DMS 273 (cell line): ENCODE data around the gene INPP4B.
"Not testable (repeated sequence)": the region's sequence is repeated elsewhere in the genome, so short reads cannot be mapped to it uniquely, and the experiment has no call there.

Experiments used
- DNase-seq: peaks from one replicate; lab custom pipeline; 2025; ENCODE audit not compliant: unreplicated experiment; lab: John Stamatoyannopoulos, UW

Gene INPP4B

GRCh38 chr4:142416711-142417275, 429.3 kb downstream of the INPP4B start:
- no peak for DNase-seq

DNA sequence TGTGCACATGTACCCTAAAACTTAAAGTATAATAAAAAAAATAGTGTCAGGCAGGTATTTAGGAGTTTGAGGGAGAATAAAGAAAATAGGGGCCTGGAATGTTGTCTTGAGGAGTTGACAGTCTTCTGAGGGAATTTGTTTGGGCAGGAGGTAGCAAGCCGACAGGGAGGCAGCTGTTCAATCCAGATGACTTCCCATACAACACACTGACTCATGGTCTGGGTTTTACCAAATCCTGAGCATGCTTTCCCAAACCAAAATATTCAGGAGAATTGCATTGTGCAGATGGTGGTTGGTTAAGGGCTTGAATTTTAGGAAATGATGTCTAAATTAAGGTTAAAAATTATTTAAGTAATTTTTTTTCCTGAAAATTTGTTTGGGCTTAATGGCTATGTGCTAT, 430.0 kb downstream of the INPP4B start:
- DNase-seq = no peak

DNA sequence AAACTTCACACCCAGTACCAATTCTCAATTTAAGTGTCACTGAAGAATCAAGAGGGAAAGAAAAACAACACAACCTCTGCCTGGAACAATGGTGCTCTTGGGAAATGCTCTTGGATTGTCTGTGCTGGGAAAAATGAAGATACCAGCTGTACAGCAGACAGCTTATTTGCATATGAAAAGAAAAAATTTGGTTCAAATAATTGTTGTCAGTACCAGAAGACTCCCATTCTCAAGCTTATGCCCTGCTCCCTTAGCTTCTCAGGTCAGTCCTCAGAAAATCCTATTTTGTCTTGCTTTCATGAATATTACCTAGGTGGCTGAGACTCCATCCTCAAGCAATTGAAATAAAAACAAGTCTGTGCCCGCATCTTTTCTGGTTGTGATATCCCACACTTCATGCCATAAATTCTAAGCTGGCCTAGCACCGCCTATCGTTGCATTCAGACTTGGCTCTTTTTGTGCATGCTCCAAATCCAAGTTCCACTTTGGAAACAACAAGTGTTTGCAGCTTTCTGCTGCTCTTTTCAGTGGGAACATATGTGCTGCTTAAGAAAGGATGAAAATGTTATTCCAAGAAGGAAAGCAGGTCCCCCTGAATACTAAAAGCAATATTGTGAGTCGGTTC, 431.6 kb downstream of the INPP4B start:
- DNase-seq = no peak

DNA sequence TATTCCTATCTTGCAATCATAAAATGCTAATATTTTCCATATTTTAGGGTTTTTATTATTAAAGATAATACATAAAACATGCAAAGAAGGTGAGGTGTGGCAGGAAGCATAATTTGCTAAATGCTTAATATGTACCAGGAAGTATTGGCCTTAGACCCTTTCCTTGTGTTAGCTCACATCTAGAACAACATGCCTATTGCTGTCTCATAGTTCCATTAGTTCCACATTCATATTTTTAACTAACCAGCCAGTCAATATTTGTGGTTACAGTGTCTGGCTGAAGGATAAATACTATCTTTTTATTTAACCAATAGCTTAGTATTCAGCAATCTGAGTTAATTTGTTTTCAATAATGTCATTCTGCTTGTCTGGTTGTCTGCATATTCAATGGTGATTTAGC, 432.6 kb downstream of the INPP4B start:
- DNase-seq = no peak

- no peak for DNase-seq
Measured at GRCh38 chr4:142411993-142412392, 434.1 kb downstream of the INPP4B start.

- no peak for DNase-seq
Measured at GRCh38 chr4:142408003-142408441, 438.1 kb downstream of the INPP4B start.

GRCh38 chr4:142407596-142407995, 438.5 kb downstream of the INPP4B start:
- DNase-seq = no peak

DNA sequence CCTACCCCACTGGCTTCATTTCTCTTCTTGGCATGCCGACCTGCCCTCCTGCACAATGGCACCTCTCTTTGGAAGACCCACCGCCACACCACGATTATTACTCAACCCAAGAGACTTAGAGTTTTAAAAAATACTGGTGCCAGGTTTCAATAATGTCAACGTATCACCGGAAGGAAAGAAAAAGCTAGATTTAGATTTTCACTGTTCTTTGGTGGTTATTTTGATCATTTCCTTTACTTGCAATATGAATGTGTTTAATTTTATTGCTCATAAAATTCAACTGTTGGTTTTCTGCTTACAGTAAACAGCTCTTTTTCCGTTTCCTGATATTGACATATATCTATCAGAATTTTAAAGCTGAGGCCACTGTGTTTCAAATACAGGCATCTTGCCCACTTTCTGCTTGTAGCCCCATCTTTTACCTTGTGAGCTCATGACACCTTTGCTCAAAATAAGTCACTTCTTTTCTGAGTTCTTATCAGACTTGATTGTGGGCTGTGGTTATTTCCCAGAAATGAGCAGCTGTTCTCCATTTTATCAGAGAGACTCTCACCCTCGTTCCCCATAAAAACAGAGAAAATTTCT, 439.1 kb downstream of the INPP4B start:
- no peak for DNase-seq

- no peak for DNase-seq
Measured at GRCh38 chr4:142406499-142406835, 439.6 kb downstream of the INPP4B start.

DNA sequence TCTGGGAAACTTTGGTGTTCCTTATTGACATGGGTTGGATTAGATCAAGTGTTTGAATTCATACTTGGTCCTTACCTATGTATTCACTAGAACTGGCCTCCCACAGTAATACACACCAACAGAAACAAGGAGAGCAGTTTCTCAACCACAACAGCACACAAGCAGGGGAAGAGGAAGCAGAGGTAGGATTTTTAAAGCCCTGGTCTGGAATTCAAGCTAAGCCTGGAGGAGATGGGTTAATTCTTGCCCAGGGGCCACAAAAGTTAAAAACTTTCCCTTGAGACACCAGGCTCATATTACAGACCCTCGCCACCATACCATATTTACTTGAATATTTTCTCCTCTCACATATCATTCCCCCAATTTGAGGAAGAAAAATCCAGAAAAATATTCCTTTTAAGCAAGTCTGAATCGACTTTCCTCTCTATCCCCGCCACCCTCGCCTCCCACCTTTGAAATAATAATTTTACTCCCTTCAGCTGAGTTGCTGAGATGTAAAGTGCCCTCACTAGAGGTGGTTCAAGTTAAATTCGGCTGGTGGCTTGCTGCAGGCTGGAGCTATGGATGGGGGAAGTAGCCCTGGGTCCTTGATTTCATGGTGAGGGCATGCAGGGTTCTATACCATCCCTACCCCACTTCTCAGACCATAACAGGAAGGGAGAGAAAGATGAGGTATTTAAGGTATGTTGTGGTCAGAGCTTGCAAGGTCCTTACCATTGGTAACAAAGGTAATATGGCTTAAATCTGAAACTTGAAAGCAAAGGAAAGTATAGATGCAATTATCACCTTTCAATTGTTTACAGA, 440.2 kb downstream of the INPP4B start:
- DNase-seq = no peak

- DNase-seq = no peak
Measured at GRCh38 chr4:142405021-142405694, 440.9 kb downstream of the INPP4B start.

- DNase-seq = no peak
Measured at GRCh38 chr4:142404191-142404611, 441.9 kb downstream of the INPP4B start.

DNA sequence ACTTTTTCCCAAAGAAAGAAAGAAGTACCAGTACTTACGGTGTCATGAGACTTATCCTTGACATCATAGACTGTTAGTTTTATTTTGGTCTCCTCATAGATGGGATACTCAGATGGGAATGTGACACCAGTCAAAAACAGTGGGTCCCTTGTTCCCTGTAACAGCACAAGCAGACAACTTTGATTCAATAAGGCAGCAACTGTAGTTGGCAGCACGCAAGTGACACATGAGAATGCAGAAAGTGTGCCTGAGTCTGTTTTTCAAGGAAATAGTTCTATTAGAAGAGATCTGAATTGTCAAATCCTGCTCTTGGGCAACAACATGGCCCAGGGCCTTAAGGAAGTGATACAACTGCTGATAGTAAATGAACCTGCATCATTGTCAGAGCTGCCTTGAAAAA, 443.2 kb downstream of the INPP4B start:
- no peak for DNase-seq

GRCh38 chr4:142402156-142402555, 443.9 kb downstream of the INPP4B start:
- DNase-seq = no peak

GRCh38 chr4:142397364-142397991, 448.6 kb downstream of the INPP4B start:
- not testable (repeated sequence) for DNase-seq

DNA sequence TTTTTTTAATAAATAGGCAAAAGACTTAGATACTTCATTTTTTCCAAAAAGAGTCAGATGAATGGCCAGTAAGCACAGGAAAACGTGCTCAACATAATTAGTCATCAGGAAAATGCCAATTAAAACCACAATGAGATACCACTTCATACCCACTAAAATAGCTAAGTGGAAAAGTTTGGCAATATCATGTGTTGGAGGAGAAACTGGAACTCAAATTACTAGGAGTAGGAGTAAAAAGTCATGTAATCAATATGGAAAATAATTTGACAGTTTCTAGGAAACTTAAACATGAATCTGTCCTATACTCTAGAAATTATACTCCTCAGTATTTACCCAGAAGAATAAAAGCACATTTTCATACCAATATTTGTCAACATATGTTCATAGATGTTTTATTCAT, 449.8 kb downstream of the INPP4B start:
- no peak for DNase-seq

DNA sequence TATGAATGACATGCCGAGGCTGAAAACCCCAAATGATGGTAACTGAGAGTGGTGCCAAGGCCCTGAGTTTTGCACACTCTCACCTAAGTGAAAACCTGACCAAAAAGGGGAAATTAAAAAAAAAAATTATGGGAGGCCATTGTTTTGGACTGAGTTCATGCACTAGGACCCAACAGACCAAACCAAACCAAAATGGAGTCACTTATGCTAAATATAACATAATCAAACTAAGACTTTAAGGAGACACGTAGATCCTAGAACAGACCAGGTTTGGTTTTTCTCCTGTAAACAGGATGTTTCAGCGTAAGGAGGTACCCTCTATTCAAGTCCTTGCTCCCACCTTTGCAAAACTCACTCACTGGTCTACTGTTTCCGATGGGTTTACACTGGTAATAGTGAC, 453.0 kb downstream of the INPP4B start:
- no peak for DNase-seq

DNA sequence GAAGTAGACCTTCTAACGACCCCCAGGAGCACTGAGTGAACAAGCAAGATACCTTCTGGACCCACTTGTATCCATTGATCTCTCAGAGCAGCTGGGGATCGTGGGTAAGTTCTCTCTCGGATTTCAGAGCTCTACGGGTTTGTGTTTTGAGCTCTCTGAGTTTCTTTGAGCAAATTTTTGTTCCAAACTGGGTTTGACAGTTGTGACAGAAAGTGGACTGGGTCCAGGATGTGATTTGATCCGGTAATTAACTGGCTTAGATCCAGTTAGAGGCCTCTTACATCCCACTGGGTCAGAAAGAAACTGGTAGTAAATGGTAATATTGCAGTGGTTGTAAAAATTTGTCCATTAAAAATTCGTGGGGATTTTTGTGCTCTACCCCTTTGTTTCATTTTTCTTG, 459.2 kb downstream of the INPP4B start:
- DNase-seq = no peak

DNA sequence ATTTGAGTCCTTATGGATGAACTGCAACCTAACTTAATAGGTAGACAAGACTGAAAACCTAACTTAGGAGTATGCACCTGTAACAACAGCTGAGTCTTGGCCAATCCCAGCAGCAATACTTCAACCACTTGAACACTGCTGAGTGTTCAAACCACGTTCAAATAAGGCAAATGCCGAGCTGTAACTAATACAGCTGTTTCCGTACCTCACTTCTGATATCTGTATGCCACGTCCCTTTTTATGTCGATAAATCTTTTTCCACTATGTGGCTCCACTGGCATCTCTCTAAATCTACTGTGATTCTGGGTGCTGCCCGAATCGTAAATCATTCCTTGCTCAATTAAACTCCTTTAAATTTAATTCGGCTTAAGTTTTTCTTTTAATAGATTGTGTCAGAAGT, 459.7 kb downstream of the INPP4B start:
- DNase-seq = no peak

- no peak for DNase-seq
Measured at GRCh38 chr4:142383800-142384470, 462.2 kb downstream of the INPP4B start.
